Thyroid gland (tissue), 4 donors: ENCODE results near the gene MCAM. TPM values are rescaled to one million over a fixed set of nuclear protein-coding genes. Genes with fewer than 3 reads are reported as not detected.

Experiments used
- DNase-seq, 2 donors: peaks; one replicate each; pipeline ENCODE4 v3.0.0-alpha.2; 2019
- H3K27ac ChIP-seq, 3 donors: fragments of 200-600 bp; sonication (generic); 1 replicate in 2 of 3; 2 replicates in 1 of 3; pipeline ENCODE4 v1.5.1; 2016 to 2019; ENCODE audit warnings: mild to moderate bottlenecking in 1 of 3, moderate library complexity in 1 of 3
- H3K27me3 ChIP-seq: fragments of 200-600 bp; sonication (generic); one replicate; pipeline ENCODE4 v1.5.1; 2019
- H3K36me3 ChIP-seq, 2 donors: fragments of 200-600 bp; sonication (generic); one replicate each; pipeline ENCODE4 v1.5.1; 2016 to 2019
- H3K4me1 ChIP-seq, 2 donors: fragments of 200-600 bp; sonication (generic); one replicate each; pipeline ENCODE4 v1.5.1; 2017 to 2019
- H3K4me3 ChIP-seq, 3 donors: fragments of 200-600 bp; sonication (generic); replicated peaks in 1 of 3; 1 replicate in 2 of 3; 2 replicates in 1 of 3; pipeline ENCODE4 v1.5.1; 2016; ENCODE audit warnings: mild to moderate bottlenecking in 1 of 3
- H3K9me3 ChIP-seq: fragments of 200-600 bp; sonication (generic); one replicate; pipeline ENCODE4 v1.5.1; 2017
- POLR2A ChIP-seq, 2 donors: fragments of 450-650 bp; IDR thresholded peaks; one replicate each; pipeline ENCODE4 v1.6.1; 2017; ENCODE audit warnings: antibody characterized with exemption in 2 of 2, mild to moderate bottlenecking in 2 of 2, moderate library complexity in 1 of 2
- WGBS, 2 donors: methylation state at CpG; one replicate each; pipeline ENCODE4 v1.1.5; 2017; 5-methylcytosine and 5-hydroxymethylcytosine counted together
- intact Hi-C: fragments of 100-400 bp; cut with DNase I; formaldehyde crosslinking; loops from one replicate; pipeline ENCODE4 v1.15.1; 2023
- total RNA-seq, 4 donors: library from RNA; depleted of rRNA; stranded (reverse); fragments of >200 nt; gene quantifications; one replicate each; pipeline ENCODE4 v1.2.3, GENCODE V29; 2016
- TF ChIP-seq, protein P1 (sequence below), 6 experiments: fragments of 200-600 bp in 3 of 6; fragments of 450-650 bp in 3 of 6; sonication (generic) in 3 of 6; IDR thresholded peaks; one replicate each; pipeline ENCODE4 v1.5.1; 2016 to 2019; ENCODE audit warnings: antibody characterized with exemption in 6 of 6, mild to moderate bottlenecking in 2 of 6, inconsistent platforms in 1 of 6, moderate library complexity in 1 of 6

Gene MCAM
- total RNA-seq, 4 donors from 2014 or later: 17.6 to 243 (median 61.8) TPM

- intact Hi-C loops: no loop called here
- TF ChIP-seq, protein P1, sequence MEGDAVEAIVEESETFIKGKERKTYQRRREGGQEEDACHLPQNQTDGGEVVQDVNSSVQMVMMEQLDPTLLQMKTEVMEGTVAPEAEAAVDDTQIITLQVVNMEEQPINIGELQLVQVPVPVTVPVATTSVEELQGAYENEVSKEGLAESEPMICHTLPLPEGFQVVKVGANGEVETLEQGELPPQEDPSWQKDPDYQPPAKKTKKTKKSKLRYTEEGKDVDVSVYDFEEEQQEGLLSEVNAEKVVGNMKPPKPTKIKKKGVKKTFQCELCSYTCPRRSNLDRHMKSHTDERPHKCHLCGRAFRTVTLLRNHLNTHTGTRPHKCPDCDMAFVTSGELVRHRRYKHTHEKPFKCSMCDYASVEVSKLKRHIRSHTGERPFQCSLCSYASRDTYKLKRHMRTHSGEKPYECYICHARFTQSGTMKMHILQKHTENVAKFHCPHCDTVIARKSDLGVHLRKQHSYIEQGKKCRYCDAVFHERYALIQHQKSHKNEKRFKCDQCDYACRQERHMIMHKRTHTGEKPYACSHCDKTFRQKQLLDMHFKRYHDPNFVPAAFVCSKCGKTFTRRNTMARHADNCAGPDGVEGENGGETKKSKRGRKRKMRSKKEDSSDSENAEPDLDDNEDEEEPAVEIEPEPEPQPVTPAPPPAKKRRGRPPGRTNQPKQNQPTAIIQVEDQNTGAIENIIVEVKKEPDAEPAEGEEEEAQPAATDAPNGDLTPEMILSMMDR (IDR thresholded peaks at IDR 0.05): no peak
- no peak for TF ChIP-seq POLR2A (IDR thresholded peaks at IDR 0.05)
- H3K27ac ChIP-seq: peak overlapping the region in 1 of 3 donors; percentile 65
- 67 to 76% methylated on average over 17 to 18 of the region's 18 CpGs for WGBS, 2 donors
- H3K36me3 ChIP-seq: no peaks in the 10 kb centered on the region
- peaks cover 12% of the 10 kb centered on the region for H3K27me3 ChIP-seq
- DNase-seq: no peak
- H3K4me3 ChIP-seq: peak overlapping the region in 1 of 3 donors; percentile 24
- peaks cover 18 to 30% of the 10 kb centered on the region in 2 donors for H3K4me1 ChIP-seq
- no peaks in the 10 kb centered on the region for H3K9me3 ChIP-seq
Measured at GRCh38 chr11:119314726-119315125, 2.2 kb downstream of the MCAM start.

DNA sequence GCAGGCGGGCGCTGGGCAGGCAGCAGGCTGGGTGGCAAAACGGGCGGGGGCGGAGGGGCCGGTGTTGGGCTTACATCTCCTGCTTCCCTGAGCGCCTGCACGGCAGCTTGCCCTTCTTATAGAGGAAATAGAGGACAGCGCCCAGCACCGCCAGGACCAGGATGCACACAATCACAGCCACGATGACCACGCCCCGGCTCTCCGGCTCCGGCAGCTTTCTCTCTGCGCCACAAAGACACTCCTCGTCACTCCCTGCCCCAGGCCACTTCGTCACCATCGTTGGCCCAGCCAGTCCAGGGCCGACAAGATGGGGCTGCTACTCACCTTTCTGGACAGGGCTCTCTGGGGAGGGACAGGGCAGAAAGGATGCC, 6.3 kb downstream of the MCAM start:
- H3K27ac ChIP-seq: no peak overlapping the region
- intact Hi-C loops: no loop called here
- no peak for DNase-seq
- H3K4me3 ChIP-seq: no peak overlapping the region
- peaks cover 5% of the 10 kb centered on the region for H3K27me3 ChIP-seq
- no peaks in the 10 kb centered on the region for H3K9me3 ChIP-seq
- H3K36me3 ChIP-seq: no peaks in the 10 kb centered on the region
- peaks cover 6 to 8% of the 10 kb centered on the region in 2 donors for H3K4me1 ChIP-seq
- TF ChIP-seq, protein P1 (IDR thresholded peaks at IDR 0.05): no peak
- TF ChIP-seq POLR2A (IDR thresholded peaks at IDR 0.05): no peak
- 86 to 88% methylated on average over 15 to 17 of the region's 20 CpGs for WGBS, 2 donors

DNA sequence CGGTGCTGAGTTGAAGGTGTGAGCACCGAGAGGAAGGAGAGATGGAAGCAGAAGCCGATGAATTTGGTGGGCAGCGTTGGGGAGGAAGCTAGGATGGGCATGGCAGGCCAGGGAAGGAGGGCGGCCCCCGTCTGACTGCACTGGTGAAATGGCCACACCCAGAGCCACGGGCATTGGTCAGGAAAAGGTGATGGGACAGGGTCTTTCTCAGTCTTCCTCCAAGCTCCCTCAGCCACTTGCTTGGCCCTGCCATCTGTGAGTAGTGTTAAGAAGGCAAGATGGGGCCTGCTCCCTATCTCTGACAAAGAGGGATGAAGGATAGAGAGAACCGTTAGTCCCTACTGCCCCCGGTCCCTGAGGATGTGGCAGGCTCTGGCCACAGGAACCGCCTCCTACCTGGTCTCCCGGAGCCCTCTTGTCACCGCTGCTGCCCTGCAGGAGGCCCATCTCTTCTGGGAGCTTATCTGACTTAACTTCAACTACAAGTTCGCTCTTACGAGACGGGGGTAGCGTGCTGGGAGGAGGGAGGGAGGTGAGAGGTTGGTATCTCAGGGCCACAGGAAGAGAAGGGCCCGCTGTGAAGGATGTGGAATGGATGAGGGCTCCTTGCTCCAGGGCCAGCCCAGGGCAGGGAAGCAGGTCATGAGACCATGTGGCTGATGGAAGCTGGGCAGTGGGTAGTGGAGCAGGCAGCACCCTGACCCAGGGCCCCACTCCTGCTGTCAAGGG, 6.8 kb downstream of the MCAM start:
- intact Hi-C loops: no loop called here
- TF ChIP-seq POLR2A (IDR thresholded peaks at IDR 0.05): no peak
- TF ChIP-seq, protein P1 (IDR thresholded peaks at IDR 0.05): no peak
- no peak overlapping the region for H3K4me3 ChIP-seq
- H3K4me1 ChIP-seq: peaks cover under 1 to 3% of the 10 kb centered on the region in 2 donors
- H3K36me3 ChIP-seq: no peaks in the 10 kb centered on the region
- no peak for DNase-seq
- 83% methylated on average over 16 to 17 of the region's 17 CpGs for WGBS, 2 donors
- H3K27ac ChIP-seq: no peak overlapping the region
- no peaks in the 10 kb centered on the region for H3K9me3 ChIP-seq
- no peaks in the 10 kb centered on the region for H3K27me3 ChIP-seq

- 91 to 99% methylated on average over 9 to 11 of the region's 11 CpGs for WGBS, 2 donors
- H3K36me3 ChIP-seq: no peaks in the 10 kb centered on the region
- no peak overlapping the region for H3K4me3 ChIP-seq
- DNase-seq: no peak
- no peaks in the 10 kb centered on the region for H3K27me3 ChIP-seq
- TF ChIP-seq, protein P1 (IDR thresholded peaks at IDR 0.05): no peak
- TF ChIP-seq POLR2A (IDR thresholded peaks at IDR 0.05): no peak
- no peaks in the 10 kb centered on the region for H3K4me1 ChIP-seq
- no peak overlapping the region for H3K27ac ChIP-seq
- no peaks in the 10 kb centered on the region for H3K9me3 ChIP-seq
- intact Hi-C loops: no loop called here
Measured at GRCh38 chr11:119309411-119309810, 7.5 kb downstream of the MCAM start.

GRCh38 chr11:119307974-119308373, 9.0 kb downstream of the MCAM start:
- no peaks in the 10 kb centered on the region for H3K4me1 ChIP-seq
- WGBS, 2 donors: 83 to 85% methylated on average over 5 of the region's 5 CpGs
- DNase-seq: no peak
- no peak for TF ChIP-seq POLR2A (IDR thresholded peaks at IDR 0.05)
- TF ChIP-seq, protein P1 (IDR thresholded peaks at IDR 0.05): no peak
- peaks cover 0 to 6% of the 10 kb centered on the region in 2 donors for H3K36me3 ChIP-seq
- H3K27me3 ChIP-seq: no peaks in the 10 kb centered on the region
- intact Hi-C loops: no loop called here
- no peak overlapping the region for H3K4me3 ChIP-seq
- no peak overlapping the region for H3K27ac ChIP-seq
- no peaks in the 10 kb centered on the region for H3K9me3 ChIP-seq
